Right cardiac atrium (tissue), 5 donors: Measurements from ENCODE around the gene CAPS. TPM values are rescaled to one million over a fixed set of nuclear protein-coding genes. Genes with fewer than 3 reads are reported as not detected.

Experiments used
- ATAC-seq, 2 donors: fragments of 200-7000 bp; cut with Tn5 transposase; one replicate each; pipeline versions ENCODE4 v1.8.0 to v1.9.1; 2020; ENCODE audit warnings: moderate library complexity in 2 of 2, mild to moderate bottlenecking in 1 of 2
- DNase-seq, 3 donors: peaks; one replicate each; pipeline ENCODE4 v3.0.0-alpha.2; 2020
- H3K27ac ChIP-seq: one replicate; pipeline ENCODE4 v1.5.1; 2013; ENCODE audit warnings: mild to moderate bottlenecking, low read length, control low read depth, moderate library complexity
- H3K27me3 ChIP-seq: one replicate; pipeline ENCODE4 v1.6.1; 2013; ENCODE audit not compliant: control insufficient read depth, insufficient read depth
- H3K4me1 ChIP-seq: one replicate; pipeline ENCODE4 v1.6.1; 2013; ENCODE audit warnings: low read length; ENCODE audit not compliant: control insufficient read depth, insufficient read depth
- H3K4me3 ChIP-seq: one replicate; pipeline ENCODE4 v1.5.1; 2013; ENCODE audit warnings: low read length, control low read depth
- H3K9me3 ChIP-seq: one replicate; pipeline ENCODE4 v1.6.1; 2013; ENCODE audit warnings: low read length; ENCODE audit not compliant: control insufficient read depth
- WGBS: extraction: QIAGEN DNeasy Blood & Tissue Kit; methylation state at CpG from one replicate; pipeline ENCODE4 v1.1.7; 2013; 5-methylcytosine and 5-hydroxymethylcytosine counted together
- intact Hi-C, 4 donors: fragments of 100-400 bp; cut with DNase I; formaldehyde crosslinking; loops; one replicate each; pipeline versions ENCODE4 v1.11.0 to v1.14.0; 2022 to 2023
- polyA plus RNA-seq: library from polyadenylated mRNA; stranded (reverse); fragments of 200-250 nt; gene quantifications from one replicate; pipeline ENCODE4 v1.2.3, GENCODE V29; 2013
- total RNA-seq, 4 donors: library from RNA; stranded (reverse); fragmentation: NEBNext Ultra II Directional; extraction: Animal tissue kit (Norgen Biotek cat#: 25700); gene quantifications; one replicate each; pipeline ENCODE4 v1.2.1, GENCODE V29; 2021
- donor health status: healthy with polysubstance abuse.
- donor health status: DM: no; HTN: yes; CAD: no.
- donor health status: DM: no; HTN: no; CAD: no.
- donor health status: DM: no; HTN: yes; CAD: no; lungs with severe emphysema.
- donor health status: DM: yes; HTN: yes; CAD: no.

CAPS gene
- total and polyA plus RNA-seq, 5 donors, result 7.1 to 14.2 (median 9.7) TPM

- intact Hi-C loops, result no loop called here
- H3K4me3 ChIP-seq, result no peak overlapping the region
- ATAC-seq, result no peak
- no peaks in the 10 kb centered on the region for H3K9me3 ChIP-seq
- no peaks in the 10 kb centered on the region for H3K27me3 ChIP-seq
- DNase-seq, result peak in 1 of 3 donors; percentile 13
- peaks cover 7% of the 10 kb centered on the region for H3K4me1 ChIP-seq
- 83% methylated on average over 10 of the region's 10 CpGs for WGBS
- H3K27ac ChIP-seq, result no peak overlapping the region
These were observed 23.5 kb downstream of the CAPS start for GRCh38 chr19:5937550-5937949.

GRCh38 chr19:5940260-5941208 lies 26.5 kb downstream of the CAPS start:
- H3K27me3 ChIP-seq, result no peaks in the 10 kb centered on the region

GRCh38 chr19:5941673-5942072 lies 27.6 kb downstream of the CAPS start:
- no peak overlapping the region for H3K4me3 ChIP-seq
- DNase-seq, result peak in 1 of 3 donors; percentile 29
- peaks cover 10% of the 10 kb centered on the region for H3K4me1 ChIP-seq
- ATAC-seq, result no peak
- 83% methylated on average over 11 of the region's 11 CpGs for WGBS
- intact Hi-C loops, result no loop called here
- H3K9me3 ChIP-seq, result no peaks in the 10 kb centered on the region
- no peak overlapping the region for H3K27ac ChIP-seq
- no peaks in the 10 kb centered on the region for H3K27me3 ChIP-seq

More at GRCh38 chr19:5940260-5941208, 26.5 kb downstream of the CAPS start:
- Histone ChIP-seq H3K4me3 (no peak overlapping the region), H3K27ac (peak overlapping the region; percentile 4), H3K4me1 (peaks cover 10% of the 10 kb centered on the region), H3K9me3 (no peaks in the 10 kb centered on the region)
- 82% methylated on average over 21 of the region's 21 CpGs for WGBS
- intact Hi-C loops, result no loop called here
- ATAC-seq, result no peak
- DNase-seq, result peak in 1 of 3 donors; percentile 29

GRCh38 chr19:5943045-5943444 lies 29.0 kb downstream of the CAPS start:
- DNase-seq (peak in 2 of 3 donors; percentile 50 to 61), ATAC-seq (no peak)
- H3K4me1 ChIP-seq, result peaks cover 10% of the 10 kb centered on the region
- intact Hi-C loops, result no loop called here
- no peak overlapping the region for H3K4me3 ChIP-seq
- no peaks in the 10 kb centered on the region for H3K9me3 ChIP-seq
- H3K27me3 ChIP-seq, result no peaks in the 10 kb centered on the region
- WGBS, result 69% methylated on average over 10 of the region's 10 CpGs
- no peak overlapping the region for H3K27ac ChIP-seq

GRCh38 chr19:5943623-5944022 lies 29.6 kb downstream of the CAPS start:
- 67% methylated on average over 10 of the region's 10 CpGs for WGBS
- peak in 1 of 2 donors; percentile 7 for ATAC-seq
- Histone ChIP-seq H3K9me3 (no peaks in the 10 kb centered on the region), H3K27ac (no peak overlapping the region), H3K4me1 (peaks cover 10% of the 10 kb centered on the region), H3K4me3 (no peak overlapping the region), H3K27me3 (no peaks in the 10 kb centered on the region)
- peak in 2 of 3 donors; percentile 26 to 34 for DNase-seq
- intact Hi-C loops, result no loop called here

GRCh38 chr19:5947435-5947834 lies 33.4 kb downstream of the CAPS start:
- no peaks in the 10 kb centered on the region for H3K27me3 ChIP-seq
- no peak overlapping the region for H3K4me3 ChIP-seq
- 26% methylated on average over 13 of the region's 13 CpGs for WGBS
- DNase-seq (peak; percentile 75 to 88 (median 87)), ATAC-seq (peak; percentile 56 to 59)
- H3K27ac ChIP-seq, result peak overlapping the region; percentile 0
- peaks cover 30% of the 10 kb centered on the region for H3K4me1 ChIP-seq
- H3K9me3 ChIP-seq, result no peaks in the 10 kb centered on the region
- intact Hi-C loops, result no loop called here

GRCh38 chr19:5948752-5949564 lies 34.9 kb downstream of the CAPS start:
- H3K9me3 ChIP-seq, result no peaks in the 10 kb centered on the region
- WGBS, result 64% methylated on average over 13 of the region's 13 CpGs
- ATAC-seq (no peak), DNase-seq (peak in 2 of 3 donors; percentile 14 to 15)
- peaks cover 35% of the 10 kb centered on the region for H3K4me1 ChIP-seq
- intact Hi-C loops, result no loop called here
- no peak overlapping the region for H3K4me3 ChIP-seq
- no peaks in the 10 kb centered on the region for H3K27me3 ChIP-seq
- H3K27ac ChIP-seq, result no peak overlapping the region

GRCh38 chr19:5949792-5950305 lies 35.8 kb downstream of the CAPS start:
- Histone ChIP-seq H3K4me3 (no peak overlapping the region), H3K27ac (peak overlapping the region; percentile 8), H3K4me1 (peaks cover 34% of the 10 kb centered on the region), H3K27me3 (no peaks in the 10 kb centered on the region), H3K9me3 (no peaks in the 10 kb centered on the region)
- ATAC-seq (peak in 1 of 2 donors; percentile 3), DNase-seq (peak in 2 of 3 donors; percentile 70 to 72)
- WGBS, result 75% methylated on average over 13 of the region's 13 CpGs
- intact Hi-C loops, result loop anchor here in 2 of 4 donors (5.0 to 10.0 kb wide), 2 partner anchors 38 to 45 kb away; partner anchors contain the start of genes CAPS (in 1 of the 2), NDUFA11 (in 1 of the 2) and VMAC (in 1 of the 2)

GRCh38 chr19:5950741-5951140 lies 36.7 kb downstream of the CAPS start:
- no peaks in the 10 kb centered on the region for H3K9me3 ChIP-seq
- no peak overlapping the region for H3K27ac ChIP-seq
- peak in 1 of 3 donors; percentile 3 for DNase-seq
- ATAC-seq, result no peak
- H3K4me3 ChIP-seq, result no peak overlapping the region
- peaks cover 34% of the 10 kb centered on the region for H3K4me1 ChIP-seq
- intact Hi-C loops, result loop anchor here in 2 of 4 donors (5.0 to 10.0 kb wide), 2 partner anchors 38 to 46 kb away; partner anchors contain the start of genes CAPS (in 1 of the 2), NDUFA11 (in 1 of the 2) and VMAC (in 1 of the 2)
- 54% methylated on average over 3 of the region's 3 CpGs for WGBS
- H3K27me3 ChIP-seq, result no peaks in the 10 kb centered on the region

- DNase-seq (peak in 2 of 3 donors; percentile 54 to 73), ATAC-seq (peak; percentile 15 to 41)
- intact Hi-C loops, result loop anchor here in 2 of 4 donors (5.0 to 10.0 kb wide), 2 partner anchors 39 to 47 kb away; partner anchors contain the start of genes CAPS (in 1 of the 2), NDUFA11 (in 1 of the 2) and VMAC (in 1 of the 2)
- H3K27me3 ChIP-seq, result no peaks in the 10 kb centered on the region
- peak overlapping the region; percentile 14 for H3K27ac ChIP-seq
- H3K4me1 ChIP-seq, result peaks cover 34% of the 10 kb centered on the region
- WGBS, result 43% methylated on average over 19 of the region's 19 CpGs
- no peaks in the 10 kb centered on the region for H3K9me3 ChIP-seq
- H3K4me3 ChIP-seq, result no peak overlapping the region
These were observed 37.3 kb downstream of the CAPS start for GRCh38 chr19:5951338-5951861.
